ENCODE data around the gene FAXDC2.
"Not testable (repeated sequence)": the region's sequence is repeated elsewhere in the genome, so short reads cannot be mapped to it uniquely, and the experiment has no call there.

The FAXDC2 gene

DNA sequence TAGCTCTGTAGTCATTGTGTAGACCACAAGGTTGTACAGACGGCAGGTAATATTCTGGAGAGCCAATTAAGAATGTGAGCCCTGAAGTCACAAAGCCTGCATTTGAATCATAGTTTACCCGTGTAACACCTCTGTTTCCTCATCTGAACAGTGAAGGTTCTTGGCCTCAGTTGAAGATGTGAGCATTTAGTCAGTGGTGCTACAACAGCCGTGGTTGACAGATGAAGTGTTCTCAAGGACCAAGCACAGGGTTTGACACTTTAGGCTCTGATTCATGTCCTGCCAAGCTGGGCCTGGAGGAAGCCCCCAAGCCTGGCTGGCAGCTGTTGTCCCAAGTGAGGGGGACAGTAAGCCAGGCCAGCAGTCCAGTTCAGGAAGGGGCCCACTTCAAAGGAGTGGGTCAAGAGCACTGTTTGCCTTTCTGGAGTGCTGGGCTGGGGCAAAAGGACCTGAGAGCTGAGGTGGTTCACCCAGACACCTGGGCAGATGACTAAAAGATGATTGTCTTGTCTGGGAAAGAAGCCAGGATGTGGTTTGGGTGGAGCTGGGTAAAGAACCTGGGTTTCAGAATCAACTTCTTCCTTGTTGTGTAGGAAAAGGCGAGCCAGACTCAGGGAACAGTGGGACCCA is 20.7 kb downstream of the FAXDC2 start:
- DNase-seq (ENCODE audit: low spot score) = no peak

DNA sequence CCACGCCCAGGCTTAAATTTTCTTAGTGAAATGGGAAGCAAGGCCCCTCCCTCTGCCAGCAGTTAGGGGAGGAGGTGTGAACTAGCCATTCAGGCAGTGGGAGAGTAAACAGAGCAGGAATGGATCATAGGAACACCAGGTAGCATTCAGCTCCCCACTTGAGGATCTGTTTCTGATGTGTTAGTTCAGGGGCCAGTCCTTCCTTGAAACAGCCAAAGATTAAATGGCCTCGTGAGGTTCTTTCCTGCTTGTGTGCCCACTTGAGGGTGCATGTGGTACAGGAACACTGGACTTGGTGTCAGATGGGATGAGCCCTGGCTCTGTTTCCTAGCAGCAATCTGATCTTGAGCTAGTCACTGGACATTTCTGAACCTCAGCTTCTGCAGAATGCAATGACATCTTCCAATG is 21.2 kb downstream of the FAXDC2 start:
- DNase-seq (ENCODE audit: low spot score) = no peak

DNA sequence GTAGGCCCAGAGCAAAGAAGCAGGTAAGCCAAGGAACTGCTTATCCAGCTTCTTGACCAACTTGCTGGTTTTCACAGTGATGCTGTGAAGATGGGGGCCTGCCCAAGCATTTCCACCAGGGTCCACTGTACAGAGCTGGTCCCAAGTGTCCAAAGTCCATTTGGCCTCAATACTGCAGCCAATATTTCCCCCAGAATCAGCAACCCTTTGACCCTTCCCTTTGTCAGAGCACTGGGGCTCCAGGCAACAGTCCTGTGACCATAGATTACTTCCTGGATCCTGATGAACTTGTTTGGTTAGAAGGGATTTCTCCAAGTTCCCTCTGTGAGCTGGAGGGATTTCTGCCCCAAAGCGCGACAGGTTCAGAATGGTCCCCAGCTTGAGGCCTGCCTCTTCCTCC is 26.3 kb downstream of the FAXDC2 start:
- DNase-seq (ENCODE audit: low spot score) = no peak

DNA sequence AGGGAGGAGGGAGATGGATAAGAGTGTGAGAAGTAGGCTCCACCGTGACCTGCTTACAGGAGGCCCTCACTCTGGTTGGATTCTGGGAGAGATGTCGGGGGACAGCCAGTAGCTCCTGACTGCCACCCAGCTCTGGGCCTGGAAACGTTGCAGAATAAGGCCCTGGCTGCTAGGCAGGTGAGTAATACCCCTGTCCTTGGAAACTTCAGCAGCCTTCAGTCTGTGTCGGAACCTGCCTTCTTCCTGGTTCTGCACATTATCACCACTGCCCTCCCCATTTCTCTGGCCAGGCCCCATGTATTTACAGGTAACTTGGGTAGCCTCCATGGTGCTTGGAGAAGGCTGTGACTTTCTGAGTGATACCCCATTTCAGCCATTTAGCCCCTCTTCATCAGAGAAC is 26.8 kb downstream of the FAXDC2 start:
- DNase-seq (ENCODE audit: low spot score) = no peak

DNA sequence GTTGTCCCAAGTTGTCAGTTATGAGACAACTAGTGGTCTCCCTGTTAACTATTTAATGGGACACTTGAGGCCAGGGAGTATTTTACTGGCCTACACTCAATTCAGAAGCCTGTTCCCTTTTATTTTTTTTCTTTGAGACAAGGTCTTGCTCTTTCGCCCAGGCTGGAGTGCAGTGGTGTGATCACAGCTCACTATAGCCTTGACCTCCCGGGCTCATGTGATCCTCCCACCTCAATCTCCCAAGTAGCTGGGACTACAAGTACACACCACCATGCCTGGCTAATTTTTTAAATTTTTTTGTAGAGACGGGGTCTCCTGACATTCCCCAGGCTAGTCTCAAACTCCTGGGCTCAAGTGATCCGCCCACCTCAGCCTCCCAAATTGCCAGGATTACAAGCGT is 27.5 kb downstream of the FAXDC2 start:
- DNase-seq (ENCODE audit: low spot score) = not testable (repeated sequence)

DNA sequence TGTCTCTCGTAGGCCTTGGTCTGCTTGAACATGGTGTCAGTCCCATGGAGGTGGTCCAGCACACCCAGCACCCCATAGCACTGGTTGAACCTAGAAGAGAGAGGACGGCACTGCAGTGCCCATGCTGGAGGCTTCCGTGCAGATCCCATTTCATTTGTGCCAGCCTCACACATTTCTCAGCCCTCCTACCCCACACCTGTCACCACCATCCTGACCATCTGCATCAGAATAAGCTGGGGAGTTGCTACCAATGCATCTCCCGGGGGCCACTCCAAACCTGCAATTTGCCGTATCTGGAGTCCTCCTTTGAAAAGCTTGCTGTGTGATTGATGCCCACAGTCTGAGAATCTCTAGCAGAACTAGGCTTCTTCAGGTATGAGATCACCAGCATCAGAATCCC is 30.0 kb downstream of the FAXDC2 start:
- DNase-seq (ENCODE audit: low spot score) = no peak

DNA sequence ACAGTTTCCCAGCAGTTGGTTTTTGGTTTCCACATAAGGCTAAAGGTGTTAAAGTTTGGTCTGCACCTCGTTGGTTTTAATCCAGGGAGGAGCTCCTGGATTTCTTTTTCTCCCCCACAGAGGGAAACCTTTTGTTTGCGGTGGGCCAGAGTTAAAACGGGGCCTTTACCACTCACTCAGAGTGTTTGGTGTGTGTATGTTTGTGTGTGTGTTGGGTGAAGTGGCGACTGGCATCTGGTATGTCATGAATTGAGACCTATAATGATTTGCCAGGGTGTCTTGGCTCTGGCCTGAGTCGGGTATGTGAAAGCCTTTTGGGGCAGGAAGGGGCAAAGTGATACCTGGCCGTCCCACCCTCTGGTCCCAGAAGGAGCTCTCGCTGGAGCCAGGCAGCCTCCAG is 30.9 kb downstream of the FAXDC2 start:
- DNase-seq (ENCODE audit: low spot score) = no peak

DNA sequence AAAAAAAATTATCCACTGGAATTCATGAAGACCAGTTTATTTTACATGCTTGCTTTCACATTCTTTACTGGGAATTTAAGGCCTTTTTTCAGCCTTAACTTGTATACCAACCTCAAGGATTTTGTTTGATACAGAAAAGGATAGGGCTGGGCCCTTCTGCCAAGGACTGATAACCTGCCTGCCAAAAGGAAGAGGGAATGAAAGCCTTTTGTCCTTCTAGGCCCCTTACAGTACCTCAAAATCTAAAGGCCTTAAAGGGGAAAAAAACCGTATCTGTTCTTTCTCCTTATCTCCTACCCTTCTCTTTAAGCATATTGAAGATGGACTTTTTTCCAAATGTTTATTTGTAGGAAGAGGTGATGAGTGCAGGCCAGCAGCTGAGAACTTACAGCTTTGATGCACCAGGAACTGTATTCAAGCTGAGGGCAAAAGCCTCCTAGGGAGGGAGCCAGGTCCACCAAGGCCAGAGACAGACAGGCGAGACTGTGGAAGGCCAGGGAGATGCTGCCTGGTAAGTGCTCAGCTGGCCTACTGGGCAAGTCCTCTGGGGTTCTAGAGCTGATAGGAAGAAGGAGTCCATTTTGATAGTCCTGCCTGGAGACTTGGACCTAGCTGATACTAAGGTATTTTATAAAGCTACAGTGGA is 31.8 kb downstream of the FAXDC2 start:
- no peak for DNase-seq (ENCODE audit: low spot score)

DNA sequence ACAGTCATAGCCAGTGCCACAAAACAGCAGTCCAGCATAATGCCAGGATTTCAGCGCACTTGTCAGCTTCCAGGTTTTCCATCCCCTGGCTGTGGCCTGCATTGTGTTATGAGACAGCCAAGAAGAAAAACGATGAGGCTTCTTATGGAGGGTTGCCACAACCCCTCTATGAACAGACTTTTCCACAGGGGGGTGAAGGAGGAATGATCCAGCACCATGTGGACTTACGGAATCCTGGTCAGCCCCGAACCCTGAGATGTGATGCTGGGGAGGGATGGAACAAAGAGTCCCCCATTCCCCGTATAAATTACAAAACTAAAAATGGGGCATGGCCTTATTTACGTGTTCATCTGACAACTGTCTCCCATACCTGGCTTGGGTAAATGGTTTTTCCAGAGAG is 32.6 kb downstream of the FAXDC2 start:
- DNase-seq (ENCODE audit: low spot score) = no peak

DNA sequence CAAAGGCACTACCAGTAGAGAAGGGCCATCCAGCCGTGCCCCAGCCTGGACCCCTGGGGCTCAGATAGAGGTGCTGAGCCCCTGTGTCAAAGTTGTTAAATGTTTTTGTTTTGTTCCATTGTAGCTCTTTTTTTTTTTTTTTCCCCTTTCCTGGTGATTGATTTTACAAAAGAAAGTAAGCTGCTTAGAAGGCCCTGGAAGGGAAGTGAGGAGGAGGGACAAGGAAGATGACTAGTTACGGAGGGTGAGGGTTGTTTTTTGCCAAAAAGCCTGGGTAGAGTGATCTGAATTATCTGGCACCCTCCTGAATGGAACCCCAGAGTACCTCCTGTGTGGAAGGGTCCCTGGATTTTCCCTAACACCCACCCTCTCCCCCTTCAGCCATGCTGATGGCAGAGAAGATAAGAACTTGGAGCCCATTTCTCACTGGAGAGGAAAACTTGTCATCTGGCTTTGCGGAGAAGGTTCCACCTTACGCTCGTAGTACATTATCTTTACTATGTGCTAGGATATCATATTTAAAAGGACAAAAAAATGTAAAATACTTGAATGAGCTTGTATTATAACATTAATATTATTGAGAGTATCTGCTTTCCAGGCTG is 33.4 kb downstream of the FAXDC2 start:
- no peak for DNase-seq (ENCODE audit: low spot score)

DNA sequence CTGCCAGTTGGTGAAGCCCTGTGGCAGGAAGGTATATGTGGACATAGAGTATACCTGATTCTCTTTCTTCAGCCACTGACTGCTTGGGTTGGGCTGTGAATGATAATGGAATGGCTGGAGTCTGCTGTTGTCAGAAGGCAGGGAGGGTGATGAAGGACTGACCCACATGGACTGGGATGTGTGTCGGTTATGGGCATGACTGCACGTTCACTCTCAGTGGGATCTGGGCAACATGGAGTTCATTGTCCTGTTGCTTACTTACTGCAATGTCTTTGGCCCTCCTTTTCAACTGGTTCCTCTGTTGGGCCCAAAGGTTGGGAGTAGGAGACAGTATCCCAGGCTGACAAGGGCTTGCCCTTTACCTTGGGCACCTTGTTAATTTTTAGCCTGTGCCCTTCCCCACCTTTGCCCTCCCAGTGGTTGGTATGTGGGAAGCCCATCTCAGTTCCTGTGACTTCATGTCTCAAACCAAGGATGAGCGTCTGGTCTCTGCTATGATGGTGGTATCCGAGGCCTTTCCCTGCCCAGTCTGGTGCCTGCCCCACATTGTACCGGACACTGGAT is 34.6 kb downstream of the FAXDC2 start:
- DNase-seq (ENCODE audit: low spot score) = no peak

DNA sequence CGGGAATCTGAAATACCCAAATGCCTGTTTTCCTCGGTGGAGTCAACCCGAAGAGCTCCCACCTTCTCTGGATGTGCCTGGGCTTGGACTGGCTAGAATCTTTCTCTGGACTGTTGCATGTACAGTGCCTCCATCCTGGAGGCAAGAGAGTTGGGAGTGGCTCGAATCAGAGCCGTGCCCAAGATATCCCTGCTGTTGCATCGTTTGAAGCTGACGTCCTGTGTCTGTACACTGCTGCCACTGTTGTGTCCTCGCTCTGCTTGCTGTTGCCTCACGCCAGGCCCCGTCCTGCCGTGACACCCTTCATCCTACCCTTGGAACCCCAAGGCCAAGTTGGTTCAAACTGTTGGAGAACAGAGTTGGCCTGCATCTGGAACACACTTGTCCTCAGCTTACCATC is 35.4 kb downstream of the FAXDC2 start:
- no peak for DNase-seq (ENCODE audit: low spot score)

DNA sequence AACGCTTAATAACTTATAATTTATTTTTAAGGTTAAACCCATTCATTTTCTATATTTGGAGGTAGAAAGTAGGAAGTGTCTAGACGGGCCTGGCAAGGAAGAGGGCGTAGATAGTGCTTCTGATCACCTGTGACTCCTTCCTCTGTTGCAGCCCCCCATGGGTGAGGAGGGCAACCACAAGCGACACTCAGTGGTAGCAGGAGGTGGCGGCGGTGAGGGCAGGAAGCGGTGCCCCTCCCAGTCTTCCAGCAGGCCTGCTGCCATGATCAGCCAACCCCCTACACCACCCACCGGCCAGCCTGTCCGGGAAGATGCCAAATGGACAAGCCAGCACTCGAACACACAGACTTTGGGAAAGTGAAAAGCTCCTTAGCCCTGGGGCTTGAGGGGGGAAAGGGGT is 36.7 kb downstream of the FAXDC2 start:
- DNase-seq (ENCODE audit: low spot score) = no peak

DNA sequence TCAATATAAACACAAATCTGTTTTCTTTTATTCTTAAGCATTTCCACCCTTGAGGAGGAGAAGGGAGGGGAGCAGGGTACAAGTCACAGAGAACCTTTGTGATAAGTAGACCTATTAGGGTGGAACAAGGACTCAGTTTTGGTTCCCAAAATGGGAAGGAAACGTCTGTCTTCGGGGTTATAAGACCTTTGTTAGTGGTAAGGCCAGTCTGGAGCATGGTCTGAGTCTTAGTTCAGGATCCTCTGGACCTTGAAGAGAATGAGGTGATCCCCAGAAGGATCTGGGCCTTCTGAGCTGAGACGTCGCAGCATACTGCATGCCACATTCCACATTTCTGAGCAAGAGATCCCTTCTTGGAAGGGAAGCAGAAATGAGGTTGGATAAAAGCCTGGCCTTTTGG is 37.2 kb downstream of the FAXDC2 start:
- DNase-seq (ENCODE audit: low spot score) = no peak

DNA sequence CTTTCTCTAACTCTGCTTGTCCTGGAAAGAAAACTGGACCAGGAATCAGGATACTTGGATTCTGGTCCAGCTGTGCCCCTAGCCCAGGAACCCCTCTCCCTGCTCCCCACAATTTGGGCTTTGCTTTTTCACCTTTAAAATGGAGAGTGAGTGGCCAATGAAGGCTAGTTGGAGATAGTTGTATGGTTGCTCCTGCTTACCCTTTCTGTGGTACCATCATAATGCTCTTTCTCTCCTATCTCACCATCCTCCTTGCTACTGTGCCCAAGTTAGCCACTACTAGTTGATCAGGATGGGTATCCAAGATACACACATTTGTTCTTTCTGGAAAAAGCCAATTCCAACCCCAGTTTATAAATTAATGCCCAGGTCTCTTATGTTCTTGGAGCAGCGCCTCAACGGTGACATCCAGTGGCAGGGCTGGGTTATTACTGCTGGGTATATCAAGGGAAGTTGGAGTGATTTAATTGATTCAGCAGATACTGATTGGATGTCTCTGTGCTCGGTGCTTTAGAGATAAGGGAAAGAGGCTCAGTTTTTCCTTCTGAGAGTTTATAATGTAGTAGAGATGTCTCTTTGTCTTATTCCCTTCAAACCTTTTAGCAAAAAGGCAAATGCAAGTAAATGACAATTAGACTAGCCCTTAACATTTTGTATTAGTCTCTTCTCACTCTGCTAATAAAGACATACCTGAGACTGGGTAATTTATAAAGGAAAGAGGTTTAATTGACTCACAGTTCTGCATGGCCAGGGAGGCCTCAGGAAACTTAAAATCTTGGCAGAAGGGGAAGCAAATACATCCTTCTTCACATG is 38.5 kb downstream of the FAXDC2 start:
- no peak for DNase-seq (ENCODE audit: low spot score)

DNA sequence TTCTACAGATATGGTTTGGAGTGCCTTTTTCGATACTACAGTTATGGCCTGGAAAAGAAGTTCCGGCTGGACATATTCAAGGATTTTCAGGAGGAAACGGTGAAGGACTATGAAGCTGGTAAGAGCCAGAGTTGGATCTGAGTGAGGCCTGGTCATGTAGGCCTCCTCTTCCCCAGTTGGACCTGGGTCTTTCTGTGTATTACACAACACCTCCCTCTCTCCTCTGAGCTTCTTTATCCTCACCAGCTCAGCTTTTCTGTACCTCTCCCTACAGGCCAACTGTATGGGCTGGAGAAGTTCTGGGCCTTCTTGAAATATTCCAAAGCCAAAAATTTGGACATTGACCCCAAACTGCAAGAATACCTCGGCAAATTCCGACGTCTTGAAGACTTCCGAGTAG is 39.2 kb downstream of the FAXDC2 start:
- no peak for DNase-seq (ENCODE audit: low spot score)

DNA sequence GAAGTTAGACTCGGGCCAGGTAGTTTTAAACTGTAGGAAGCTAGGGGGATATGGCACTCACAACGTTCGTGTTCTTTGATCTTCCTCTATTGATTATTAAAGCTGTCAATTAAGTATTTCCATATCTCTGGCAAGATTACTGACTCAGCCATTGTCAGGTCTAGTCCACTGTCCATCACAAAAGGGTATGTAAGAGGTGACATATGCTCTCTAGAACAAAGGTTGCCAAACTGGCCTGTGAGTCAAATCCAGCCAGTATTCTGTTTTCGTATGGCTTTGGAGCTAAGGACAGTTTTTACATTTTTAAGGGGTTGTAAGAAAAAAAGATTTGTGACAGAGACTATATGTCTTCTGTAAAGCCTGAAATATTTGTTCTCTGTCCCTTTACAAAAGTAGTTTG is 44.2 kb downstream of the FAXDC2 start:
- no peak for DNase-seq (ENCODE audit: low spot score)

DNA sequence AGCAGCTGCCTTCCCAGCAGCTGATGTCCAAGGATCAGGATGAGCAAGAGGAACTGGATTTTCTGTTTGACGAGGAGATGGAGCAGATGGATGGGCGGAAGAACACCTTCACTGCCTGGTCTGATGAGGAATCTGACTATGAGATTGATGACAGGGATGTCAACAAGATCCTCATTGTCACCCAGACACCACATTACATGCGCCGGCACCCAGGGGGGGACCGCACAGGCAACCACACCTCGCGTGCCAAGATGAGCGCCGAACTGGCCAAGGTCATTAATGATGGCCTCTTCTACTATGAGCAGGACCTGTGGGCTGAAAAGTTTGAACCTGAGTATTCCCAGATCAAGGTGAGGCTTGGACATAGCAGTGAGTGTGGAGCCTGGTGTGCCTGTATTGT is 48.4 kb downstream of the FAXDC2 start:
- no peak for DNase-seq (ENCODE audit: low spot score)

DNA sequence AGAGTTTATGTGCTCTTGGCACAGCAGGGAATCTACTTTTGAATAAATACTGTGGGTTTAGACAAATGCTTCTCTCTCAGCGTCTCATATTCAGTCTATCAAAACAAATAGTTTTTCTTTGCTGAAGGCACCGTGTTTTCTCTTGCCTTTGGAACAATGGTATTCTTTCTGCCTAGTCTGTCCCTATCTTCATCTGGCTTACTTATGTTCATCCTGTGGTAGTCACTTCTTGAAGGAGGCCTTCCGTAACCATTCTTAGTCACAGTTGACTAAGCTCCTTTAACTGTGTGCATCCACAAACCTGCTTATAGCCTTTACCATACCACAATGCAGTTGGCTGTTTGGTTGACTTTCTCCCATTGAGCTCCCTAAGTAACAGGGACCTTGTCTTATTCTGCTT is 49.3 kb downstream of the FAXDC2 start:
- no peak for DNase-seq (ENCODE audit: low spot score)

DNA sequence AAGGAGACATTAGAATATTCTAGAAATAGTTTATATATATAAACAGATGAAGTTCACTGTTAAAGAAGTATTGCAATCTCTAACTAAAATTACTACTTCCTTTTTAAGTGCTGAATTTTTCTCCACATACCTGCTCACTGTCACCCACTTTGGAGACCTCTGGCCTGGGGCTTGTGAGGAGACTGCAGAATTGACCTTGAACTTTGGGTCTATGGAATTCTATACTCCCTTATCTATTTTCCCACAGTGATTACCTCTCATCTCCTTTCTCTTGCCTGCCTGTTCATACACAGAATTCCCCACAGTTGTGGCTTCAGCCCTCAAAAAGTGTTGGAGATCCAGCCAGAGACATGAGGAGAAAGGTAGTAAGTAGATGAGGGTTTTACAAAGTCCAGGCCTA is 49.8 kb downstream of the FAXDC2 start:
- DNase-seq (ENCODE audit: low spot score) = no peak

DNA sequence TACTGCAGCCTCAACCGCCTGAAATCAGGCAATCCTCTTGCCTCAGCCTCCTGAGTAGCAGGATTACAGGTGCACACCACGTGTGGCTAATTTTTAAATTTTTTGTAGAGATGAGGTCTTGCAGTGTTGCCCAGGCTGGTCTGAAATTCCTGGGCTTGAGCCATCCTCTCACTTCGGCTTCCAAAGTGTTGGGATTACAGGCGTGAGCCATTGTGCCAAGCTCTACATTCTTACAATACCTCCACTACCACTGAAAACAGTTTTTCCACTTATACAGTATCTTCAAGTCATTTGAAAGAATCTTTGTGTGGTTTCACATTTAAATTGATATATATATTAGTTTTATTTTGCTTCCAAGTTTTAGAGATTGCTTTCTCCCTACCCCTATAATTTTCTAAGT is 52.6 kb downstream of the FAXDC2 start:
- DNase-seq (ENCODE audit: low spot score) = no peak

DNA sequence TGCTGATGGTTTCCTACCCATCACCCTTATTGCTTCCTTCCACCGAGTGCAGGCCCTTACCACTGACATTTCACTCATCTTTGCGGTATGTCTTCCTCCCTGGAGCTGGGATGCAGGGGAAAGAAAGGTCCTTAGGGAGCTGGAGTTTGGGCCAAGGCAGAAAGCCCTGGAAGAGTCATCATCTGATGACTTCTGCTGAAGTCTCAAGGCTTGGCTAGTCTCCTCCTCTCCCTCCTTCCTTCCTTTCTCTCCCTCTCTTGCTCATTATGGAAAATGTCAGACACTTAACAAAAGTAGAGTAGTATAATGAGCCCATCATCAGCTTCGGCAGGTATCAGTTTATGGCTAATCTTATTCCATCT is 55.2 kb downstream of the FAXDC2 start:
- DNase-seq (ENCODE audit: low spot score) = no peak

Measured in left forelimb (tissue), 1 donor.